OCI-LY3 (cell line): ENCODE results near the gene DDIT4L.
"Not testable (repeated sequence)": the region's sequence is repeated elsewhere in the genome, so short reads cannot be mapped to it uniquely, and the experiment has no call there.

ENCODE experiments used
- H2AFZ ChIP-seq: fragments of 200-600, 300-600 bp; shearing (Covaris generic); 2 replicates; pipeline ENCODE4 v1.6.0; 2014; ENCODE audit warnings: antibody characterized with exemption, low read depth, low read length
- H3K27ac ChIP-seq: fragments of 200-600, 300-600 bp; sonication (generic); 2 replicates; pipeline ENCODE4 v1.5.1; 2014; ENCODE audit warnings: mild to moderate bottlenecking, low read length, moderate library complexity, mixed read lengths
- H3K27me3 ChIP-seq: fragments of 200-600, 300-600 bp; sonication (generic); 2 replicates; pipeline ENCODE4 v1.6.1; 2014; ENCODE audit warnings: low read depth, low read length, mixed read lengths
- H3K36me3 ChIP-seq: fragments of 200-600, 300-600 bp; sonication (generic); replicated peaks from 2 replicates; pipeline ENCODE3; 2014; ENCODE audit warnings: low read depth, low read length, mixed read lengths
- H3K4me1 ChIP-seq: fragments of 300-600, 200-600 bp; sonication (generic); 2 replicates; pipeline ENCODE4 v1.6.1; 2014; ENCODE audit warnings: low read length, mixed read lengths
- H3K4me2 ChIP-seq: fragments of 200-600, 300-600 bp; sonication (generic); 2 replicates; pipeline ENCODE4 v1.6.1; 2014; ENCODE audit warnings: low read length, mixed read lengths
- H3K4me3 ChIP-seq: fragments of 300-600, 200-600 bp; sonication (generic); 2 replicates; pipeline ENCODE4 v1.5.1; 2014; ENCODE audit warnings: antibody characterized with exemption, mild to moderate bottlenecking, low read length, moderate library complexity
- H3K79me2 ChIP-seq: fragments of 300-600, 200-600 bp; shearing (Covaris generic); 2 replicates; pipeline ENCODE4 v1.6.1; 2014; ENCODE audit warnings: mild to moderate bottlenecking, low read length, mixed read lengths
- H3K9ac ChIP-seq: fragments of 300-600, 200-600 bp; shearing (Covaris generic); 2 replicates; pipeline ENCODE4 v1.6.0; 2014; ENCODE audit warnings: mild to moderate bottlenecking, low read length, moderate library complexity
- H3K9me3 ChIP-seq: fragments of 200-600, 300-600 bp; shearing (Covaris generic); 2 replicates; pipeline ENCODE4 v1.6.1; 2014; ENCODE audit warnings: low read length, mixed read lengths; ENCODE audit not compliant: insufficient read depth
- H4K20me1 ChIP-seq: fragments of 200-600, 300-600 bp; sonication (generic); 2 replicates; pipeline ENCODE4 v1.6.1; 2016; ENCODE audit warnings: low read length, mixed read lengths; ENCODE audit not compliant: insufficient read depth
- EZH2phosphoT487 ChIP-seq: fragments of 200-600 bp; shearing (Covaris generic); IDR thresholded peaks from 2 replicates; pipeline ENCODE4 v1.6.1; 2018; ENCODE audit warnings: antibody characterized with exemption, mixed run types, low read depth
- TF ChIP-seq, protein P1 (sequence below): fragments of 200-600, 300-600 bp; sonication (generic); IDR thresholded peaks from 2 replicates; pipeline ENCODE4 v1.5.1; 2014; ENCODE audit warnings: antibody characterized with exemption, low read length, low read depth

Gene DDIT4L

DNA sequence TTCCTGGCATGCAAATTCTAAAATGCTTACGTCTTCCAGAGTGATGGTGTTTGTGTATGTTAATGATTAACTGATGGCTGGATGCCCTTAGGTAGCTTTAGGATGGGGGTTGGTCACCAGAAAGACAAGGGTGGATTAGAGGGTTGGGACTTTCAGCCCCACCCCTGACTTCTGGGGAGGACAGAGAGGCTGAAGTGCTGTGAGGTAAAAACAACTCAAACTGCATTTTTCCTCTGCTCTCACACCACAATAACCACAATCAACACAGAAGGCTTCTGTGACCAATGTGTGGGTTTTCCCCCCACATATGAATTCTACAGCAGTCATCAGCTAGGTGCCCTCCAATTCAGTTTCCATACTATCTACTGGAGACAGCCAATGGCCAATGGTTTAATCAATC lies 18.7 kb upstream of the DDIT4L start:
- no peak overlapping the region for H3K4me3 ChIP-seq
- H3K9me3 ChIP-seq, result no peaks in the 10 kb centered on the region
- no peaks in the 10 kb centered on the region for H3K27me3 ChIP-seq
- TF ChIP-seq, protein P1, sequence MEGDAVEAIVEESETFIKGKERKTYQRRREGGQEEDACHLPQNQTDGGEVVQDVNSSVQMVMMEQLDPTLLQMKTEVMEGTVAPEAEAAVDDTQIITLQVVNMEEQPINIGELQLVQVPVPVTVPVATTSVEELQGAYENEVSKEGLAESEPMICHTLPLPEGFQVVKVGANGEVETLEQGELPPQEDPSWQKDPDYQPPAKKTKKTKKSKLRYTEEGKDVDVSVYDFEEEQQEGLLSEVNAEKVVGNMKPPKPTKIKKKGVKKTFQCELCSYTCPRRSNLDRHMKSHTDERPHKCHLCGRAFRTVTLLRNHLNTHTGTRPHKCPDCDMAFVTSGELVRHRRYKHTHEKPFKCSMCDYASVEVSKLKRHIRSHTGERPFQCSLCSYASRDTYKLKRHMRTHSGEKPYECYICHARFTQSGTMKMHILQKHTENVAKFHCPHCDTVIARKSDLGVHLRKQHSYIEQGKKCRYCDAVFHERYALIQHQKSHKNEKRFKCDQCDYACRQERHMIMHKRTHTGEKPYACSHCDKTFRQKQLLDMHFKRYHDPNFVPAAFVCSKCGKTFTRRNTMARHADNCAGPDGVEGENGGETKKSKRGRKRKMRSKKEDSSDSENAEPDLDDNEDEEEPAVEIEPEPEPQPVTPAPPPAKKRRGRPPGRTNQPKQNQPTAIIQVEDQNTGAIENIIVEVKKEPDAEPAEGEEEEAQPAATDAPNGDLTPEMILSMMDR, result no peak
- no peak for TF ChIP-seq EZH2phosphoT487
- H3K27ac ChIP-seq, result no peak overlapping the region
- no peaks in the 10 kb centered on the region for H3K79me2 ChIP-seq
- no peak overlapping the region for H3K9ac ChIP-seq
- no peaks in the 10 kb centered on the region for H3K4me1 ChIP-seq
- no peaks in the 10 kb centered on the region for H3K36me3 ChIP-seq
- H3K4me2 ChIP-seq, result no peak overlapping the region
- H4K20me1 ChIP-seq, result no peaks in the 10 kb centered on the region
- H2AFZ ChIP-seq, result no peak overlapping the region

DNA sequence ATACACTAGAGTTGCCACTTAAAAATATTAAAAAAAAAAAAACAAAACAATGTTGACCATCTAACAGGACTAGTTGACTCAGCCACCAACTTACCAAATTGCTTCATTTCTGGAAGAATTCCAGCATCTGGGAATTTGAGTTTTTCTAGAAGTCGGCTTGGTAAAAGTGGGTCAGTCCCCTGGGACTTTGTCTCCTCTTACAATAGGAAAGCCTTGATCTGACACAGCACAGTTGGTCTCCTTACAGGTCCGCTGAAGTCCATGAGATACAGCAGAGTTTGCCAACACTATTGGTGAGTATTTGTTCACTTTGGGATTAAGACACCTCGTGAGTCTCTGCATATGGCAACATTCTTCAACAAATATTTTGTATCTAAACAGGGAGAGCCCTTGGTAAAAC lies 18.2 kb upstream of the DDIT4L start:
- Histone ChIP-seq H3K27me3 (no peaks in the 10 kb centered on the region), H3K9me3 (no peaks in the 10 kb centered on the region), H3K9ac (no peak overlapping the region), H3K36me3 (no peaks in the 10 kb centered on the region), H4K20me1 (no peaks in the 10 kb centered on the region), H3K4me1 (no peaks in the 10 kb centered on the region), H3K79me2 (no peaks in the 10 kb centered on the region), H2AFZ (no peak overlapping the region), H3K4me3 (no peak overlapping the region), H3K27ac (no peak overlapping the region), H3K4me2 (no peak overlapping the region)
- TF ChIP-seq, protein P1, result no peak
- TF ChIP-seq EZH2phosphoT487, result no peak

DNA sequence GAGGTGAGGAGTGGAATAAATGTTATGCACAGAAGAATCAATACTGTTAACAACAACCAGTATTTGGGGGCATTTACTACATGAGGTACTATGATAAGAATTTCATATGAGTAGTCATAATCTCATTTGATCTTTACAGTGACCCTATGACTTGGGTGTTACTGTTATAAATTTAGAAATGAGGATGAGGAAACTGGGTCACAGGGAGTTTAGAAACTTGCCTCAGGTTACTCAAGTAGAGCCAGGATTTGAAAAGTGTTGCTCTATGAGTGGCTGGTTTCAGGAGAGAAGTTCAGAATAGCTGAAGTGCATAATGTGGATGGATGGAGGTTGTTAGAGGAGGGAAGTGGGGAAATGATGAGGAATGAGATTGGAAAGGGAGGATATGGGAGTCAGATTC lies 16.6 kb upstream of the DDIT4L start:
- no peak overlapping the region for H2AFZ ChIP-seq
- no peak for TF ChIP-seq EZH2phosphoT487
- TF ChIP-seq, protein P1, result no peak

DNA sequence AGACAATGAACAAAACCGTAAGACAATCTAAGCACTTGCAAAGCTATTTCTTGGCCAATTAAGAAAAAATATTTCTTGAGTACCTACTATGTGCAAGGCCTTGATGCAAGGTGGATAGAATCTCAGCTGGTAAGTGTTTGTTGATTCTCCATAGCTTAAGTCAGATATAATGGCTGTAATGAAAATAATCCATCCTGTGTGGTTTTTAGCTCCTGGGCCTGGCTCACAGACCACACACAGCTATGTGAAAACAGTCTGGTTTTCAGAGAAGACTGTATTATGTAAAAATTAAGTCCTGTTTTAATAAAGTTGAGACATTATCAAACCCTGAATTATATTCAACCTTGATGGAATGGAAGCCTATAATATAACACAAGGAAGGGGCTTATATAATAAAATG lies 7.8 kb upstream of the DDIT4L start:
- no peaks in the 10 kb centered on the region for H3K9me3 ChIP-seq
- no peaks in the 10 kb centered on the region for H3K27me3 ChIP-seq
- H4K20me1 ChIP-seq, result no peaks in the 10 kb centered on the region
- no peaks in the 10 kb centered on the region for H3K4me1 ChIP-seq
- TF ChIP-seq, protein P1, result no peak
- no peak for TF ChIP-seq EZH2phosphoT487
- no peaks in the 10 kb centered on the region for H3K36me3 ChIP-seq
- no peak overlapping the region for H3K9ac ChIP-seq
- H3K27ac ChIP-seq, result no peak overlapping the region
- H3K79me2 ChIP-seq, result no peaks in the 10 kb centered on the region
- H3K4me2 ChIP-seq, result no peak overlapping the region
- no peak overlapping the region for H3K4me3 ChIP-seq
- H2AFZ ChIP-seq, result no peak overlapping the region

More for the DNA sequence above, 16.6 kb upstream of the DDIT4L start:
- Histone ChIP-seq H4K20me1 (no peaks in the 10 kb centered on the region), H3K4me3 (no peak overlapping the region), H3K27ac (no peak overlapping the region), H3K27me3 (no peaks in the 10 kb centered on the region), H3K79me2 (no peaks in the 10 kb centered on the region), H3K4me2 (no peak overlapping the region), H3K36me3 (no peaks in the 10 kb centered on the region), H3K9ac (no peak overlapping the region), H3K9me3 (no peaks in the 10 kb centered on the region), H3K4me1 (no peaks in the 10 kb centered on the region)

DNA sequence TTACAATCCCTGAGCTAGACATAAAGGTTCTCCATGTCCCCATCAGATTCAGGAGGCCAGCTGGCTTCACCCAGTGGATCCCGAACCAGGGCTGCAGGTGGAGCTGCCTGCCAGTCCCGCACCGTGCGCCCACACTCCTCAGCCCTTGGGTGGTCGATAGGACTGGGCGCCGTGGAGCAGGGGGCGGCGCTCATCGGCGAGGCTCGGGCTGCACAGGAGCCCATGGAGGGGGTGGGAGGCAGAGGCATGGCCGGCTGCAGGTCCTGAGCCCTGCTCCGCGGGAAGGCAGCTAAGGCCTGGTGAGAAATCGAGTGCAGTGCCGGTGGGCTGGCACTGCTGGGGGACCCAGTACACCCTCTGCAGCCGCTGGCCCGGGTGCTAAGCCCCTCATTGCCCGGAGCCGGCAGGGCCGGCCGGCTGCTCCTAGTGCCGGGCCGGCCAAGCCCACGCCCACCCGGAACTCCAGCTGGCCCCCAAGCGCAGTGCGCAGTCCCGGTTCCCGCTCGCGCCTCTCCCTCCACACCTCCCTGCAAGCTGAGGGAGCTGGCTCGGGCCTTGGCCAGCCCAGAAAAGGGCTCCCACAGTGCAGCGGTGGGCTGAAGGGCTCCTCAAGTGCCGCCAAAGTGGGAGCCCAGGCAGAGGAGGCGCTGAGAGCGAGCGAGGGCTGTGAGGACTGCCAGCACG lies 6.3 kb upstream of the DDIT4L start:
- not testable (repeated sequence) for H4K20me1 ChIP-seq, H2AFZ ChIP-seq, H3K4me2 ChIP-seq, H3K9me3 ChIP-seq, H3K27ac ChIP-seq, H3K4me3 ChIP-seq, H3K27me3 ChIP-seq, H3K9ac ChIP-seq, H3K79me2 ChIP-seq, H3K4me1 ChIP-seq, H3K36me3 ChIP-seq
